Vagina (tissue), 2 donors: Measurements from ENCODE around the gene CORO6.

Experiments
- POLR2A ChIP-seq, 2 donors: fragments of 450-650 bp; IDR thresholded peaks; one replicate each; pipeline ENCODE4 v1.6.1; 2017; ENCODE audit warnings: antibody characterized with exemption in 2 of 2, mild to moderate bottlenecking in 2 of 2, moderate library complexity in 2 of 2
- POLR2AphosphoS5 ChIP-seq, 2 donors: sonication (generic); formaldehyde crosslinking; IDR thresholded peaks; one replicate each; pipeline ENCODE4 v1.9.0; 2017; ENCODE audit warnings: antibody characterized with exemption in 2 of 2, mild to moderate bottlenecking in 2 of 2, low read depth in 1 of 2; ENCODE audit not compliant: insufficient read depth in 1 of 2
- TF ChIP-seq, protein P1 (sequence below), 3 experiments: fragments of 450-650 bp in 2 of 3; fragments of 200-600 bp in 1 of 3; sonication (generic) in 1 of 3; IDR thresholded peaks; one replicate each; pipeline ENCODE4 v1.5.1; 2017 to 2019; ENCODE audit warnings: antibody characterized with exemption in 3 of 3, mild to moderate bottlenecking in 2 of 3, moderate library complexity in 2 of 3

DNA sequence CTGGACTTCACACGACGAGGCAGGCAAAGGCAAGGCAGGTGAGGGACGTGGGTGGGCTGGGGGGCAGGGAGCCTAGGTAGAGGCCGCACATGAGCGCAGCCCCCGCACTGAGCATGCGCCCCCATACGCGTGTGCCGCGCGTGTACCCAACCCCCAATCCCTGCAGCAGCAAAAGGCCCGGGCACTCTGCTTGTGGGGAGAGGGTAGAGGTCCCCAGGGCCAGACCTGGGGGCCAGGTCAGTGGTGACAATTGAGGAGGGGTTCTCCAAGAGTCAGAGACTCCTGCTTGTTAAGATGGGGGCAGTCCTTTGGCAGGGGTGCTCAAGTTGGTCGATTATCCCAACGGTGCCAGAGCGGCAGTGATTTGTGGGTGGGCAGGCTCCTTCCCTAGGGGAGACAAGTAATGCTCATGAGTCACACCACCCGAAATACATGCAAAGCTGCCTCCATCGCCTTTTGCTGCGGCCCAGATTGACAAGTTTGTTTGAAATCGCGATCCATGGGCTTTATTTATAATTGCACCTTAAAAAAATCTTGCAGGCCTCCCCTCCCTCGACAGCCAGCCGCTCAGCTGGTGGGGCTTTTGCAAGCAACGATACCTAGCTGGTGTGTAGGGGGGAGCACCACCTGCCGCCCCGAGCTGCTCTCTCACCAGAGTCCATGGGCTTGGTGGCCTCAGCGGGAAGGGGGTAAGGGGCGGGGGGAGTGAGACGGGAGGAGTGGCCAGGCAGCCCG is 32.1 kb downstream of the CORO6 start:
- TF ChIP-seq, protein P1, sequence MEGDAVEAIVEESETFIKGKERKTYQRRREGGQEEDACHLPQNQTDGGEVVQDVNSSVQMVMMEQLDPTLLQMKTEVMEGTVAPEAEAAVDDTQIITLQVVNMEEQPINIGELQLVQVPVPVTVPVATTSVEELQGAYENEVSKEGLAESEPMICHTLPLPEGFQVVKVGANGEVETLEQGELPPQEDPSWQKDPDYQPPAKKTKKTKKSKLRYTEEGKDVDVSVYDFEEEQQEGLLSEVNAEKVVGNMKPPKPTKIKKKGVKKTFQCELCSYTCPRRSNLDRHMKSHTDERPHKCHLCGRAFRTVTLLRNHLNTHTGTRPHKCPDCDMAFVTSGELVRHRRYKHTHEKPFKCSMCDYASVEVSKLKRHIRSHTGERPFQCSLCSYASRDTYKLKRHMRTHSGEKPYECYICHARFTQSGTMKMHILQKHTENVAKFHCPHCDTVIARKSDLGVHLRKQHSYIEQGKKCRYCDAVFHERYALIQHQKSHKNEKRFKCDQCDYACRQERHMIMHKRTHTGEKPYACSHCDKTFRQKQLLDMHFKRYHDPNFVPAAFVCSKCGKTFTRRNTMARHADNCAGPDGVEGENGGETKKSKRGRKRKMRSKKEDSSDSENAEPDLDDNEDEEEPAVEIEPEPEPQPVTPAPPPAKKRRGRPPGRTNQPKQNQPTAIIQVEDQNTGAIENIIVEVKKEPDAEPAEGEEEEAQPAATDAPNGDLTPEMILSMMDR (IDR thresholded peaks at IDR 0.05): no peak
- TF ChIP-seq POLR2A (IDR thresholded peaks at IDR 0.05): no peak
- no peak for TF ChIP-seq POLR2AphosphoS5 (IDR thresholded peaks at IDR 0.05; ENCODE audit: insufficient read depth in 1 of 2, low read depth in 1 of 2)
